GM12891 (cell line): Measurements from ENCODE around the gene KIAA1549.
"Not testable (repeated sequence)": the region's sequence is repeated elsewhere in the genome, so short reads cannot be mapped to it uniquely, and the experiment has no call there.

Source experiments
- DNase-seq: peaks from one replicate; pipeline ENCODE4 v3.0.0; 2011; ENCODE audit warnings: low spot score; ENCODE audit not compliant: insufficient read length
- FAIRE-seq: peaks from 2 replicates; lab custom pipeline; 2011; peaks lifted over from hg19 to GRCh38; lab: Jason Lieb, UNC
- PAX5 ChIP-seq: IDR thresholded peaks from 2 replicates; pipeline ENCODE4 v1.6.1; 2011; ENCODE audit warnings: low read length, moderate library complexity, mild to moderate bottlenecking; ENCODE audit not compliant: insufficient read depth, severe bottlenecking
- POLR2A ChIP-seq: IDR thresholded peaks from 2 replicates; pipeline ENCODE4 v1.6.1; 2011; ENCODE audit warnings: low read depth, low read length, control low read depth
- POLR2AphosphoS5 ChIP-seq: IDR thresholded peaks from 2 replicates; pipeline ENCODE4 v1.6.1; 2011; ENCODE audit warnings: low read depth, low read length, control low read depth
- POU2F2 ChIP-seq: IDR thresholded peaks from 2 replicates; pipeline ENCODE4 v1.6.1; 2011; ENCODE audit warnings: low read depth, mild to moderate bottlenecking, control low read depth, low read length, moderate library complexity
- SPI1 ChIP-seq: IDR thresholded peaks from 2 replicates; pipeline ENCODE4 v1.6.1; 2011; ENCODE audit warnings: low read depth, low read length, control low read depth
- TAF1 ChIP-seq: IDR thresholded peaks from 2 replicates; pipeline ENCODE4 v1.6.1; 2011; ENCODE audit warnings: low read depth, low read length, control low read depth

KIAA1549 gene

DNA sequence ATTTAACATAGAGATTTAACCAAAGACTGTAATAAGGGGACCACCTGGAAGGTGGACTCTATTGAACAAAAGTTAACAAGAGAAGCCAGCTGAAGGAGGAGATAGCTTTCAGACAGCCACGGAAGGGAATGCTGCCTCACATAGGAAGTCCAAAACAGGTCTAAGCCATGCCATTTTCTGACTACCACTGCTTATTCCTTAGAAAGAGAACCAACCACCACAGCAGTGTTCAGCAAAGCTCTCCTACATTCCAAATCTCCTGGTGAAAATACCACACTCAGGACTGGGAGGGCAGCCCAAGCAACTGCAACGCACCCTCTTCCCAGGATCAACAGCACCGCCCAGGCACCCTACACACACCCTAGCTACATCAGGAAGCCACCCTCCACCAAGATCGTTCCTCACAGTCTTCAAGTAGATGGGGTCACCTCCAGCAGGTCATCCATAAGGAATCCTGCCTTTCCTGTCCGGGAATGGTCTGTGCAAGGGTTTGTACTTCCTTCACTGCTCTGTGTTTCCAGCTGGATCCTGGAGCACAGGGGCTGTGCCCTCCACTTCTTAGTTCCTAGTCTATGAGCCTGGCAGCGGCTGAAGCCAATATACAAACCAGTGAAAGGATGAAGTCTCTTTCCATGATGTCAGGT, 2.5 kb downstream of the KIAA1549 start:
- FAIRE-seq, result no peak
- TF ChIP-seq POU2F2 (no peak), SPI1 (no peak), POLR2AphosphoS5 (no peak), POLR2A (no peak), TAF1 (no peak), PAX5 (no peak)
- no peak for DNase-seq

DNA sequence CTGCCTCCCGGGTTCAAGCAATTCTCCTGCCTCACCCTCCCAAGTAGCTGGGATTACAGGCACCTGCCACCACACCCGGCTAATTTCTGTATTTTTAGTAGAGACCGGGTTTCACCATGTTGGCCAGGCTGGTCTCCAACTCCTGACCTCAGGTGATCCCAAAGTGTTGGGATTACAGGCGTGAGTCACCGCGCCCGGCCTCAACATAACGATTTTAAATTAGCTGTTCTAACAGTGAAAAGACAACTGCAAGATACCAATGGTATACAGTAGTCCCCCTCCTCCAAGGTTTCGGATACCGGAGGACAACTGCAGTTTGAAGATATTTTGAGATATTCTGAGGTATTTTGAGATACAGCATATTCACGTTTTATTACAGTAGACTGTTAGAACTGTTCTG, 5.0 kb downstream of the KIAA1549 start:
- not testable (repeated sequence) for DNase-seq, FAIRE-seq

DNA sequence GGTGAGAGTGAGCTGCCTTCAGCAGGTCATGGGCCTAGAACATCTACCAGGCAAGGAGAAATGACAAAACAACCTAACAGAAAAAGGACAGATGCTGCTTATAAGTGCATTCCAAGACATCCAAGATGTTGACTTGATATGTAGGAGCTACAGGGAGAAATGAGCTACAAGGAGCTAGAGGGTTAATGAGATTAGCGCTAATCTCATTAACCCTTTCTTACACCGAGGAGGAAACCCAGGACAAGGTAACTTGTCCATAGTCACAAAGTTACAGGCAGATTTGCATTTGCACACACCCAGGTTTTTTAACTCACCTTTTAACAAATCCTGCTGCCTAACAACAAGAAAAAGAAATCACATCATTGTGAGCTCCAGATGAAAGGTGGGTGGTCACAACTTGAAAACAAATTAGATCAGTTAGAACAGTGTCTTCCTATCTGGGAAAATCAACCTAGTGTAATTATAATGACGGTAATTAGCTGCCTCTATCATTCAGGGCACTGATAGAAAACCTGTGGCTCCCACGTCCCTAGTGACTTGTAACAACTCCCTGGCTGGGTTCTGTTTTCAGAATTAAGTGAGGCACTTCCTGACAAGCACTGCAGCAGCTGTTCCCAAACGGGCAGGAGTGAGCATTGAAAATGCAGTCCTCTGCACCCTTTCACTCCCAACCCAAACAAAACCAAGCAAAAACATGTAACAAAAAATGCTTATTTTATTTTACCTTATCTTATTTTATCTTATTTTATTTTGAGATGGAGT, 5.7 kb downstream of the KIAA1549 start:
- no peak for DNase-seq

DNA sequence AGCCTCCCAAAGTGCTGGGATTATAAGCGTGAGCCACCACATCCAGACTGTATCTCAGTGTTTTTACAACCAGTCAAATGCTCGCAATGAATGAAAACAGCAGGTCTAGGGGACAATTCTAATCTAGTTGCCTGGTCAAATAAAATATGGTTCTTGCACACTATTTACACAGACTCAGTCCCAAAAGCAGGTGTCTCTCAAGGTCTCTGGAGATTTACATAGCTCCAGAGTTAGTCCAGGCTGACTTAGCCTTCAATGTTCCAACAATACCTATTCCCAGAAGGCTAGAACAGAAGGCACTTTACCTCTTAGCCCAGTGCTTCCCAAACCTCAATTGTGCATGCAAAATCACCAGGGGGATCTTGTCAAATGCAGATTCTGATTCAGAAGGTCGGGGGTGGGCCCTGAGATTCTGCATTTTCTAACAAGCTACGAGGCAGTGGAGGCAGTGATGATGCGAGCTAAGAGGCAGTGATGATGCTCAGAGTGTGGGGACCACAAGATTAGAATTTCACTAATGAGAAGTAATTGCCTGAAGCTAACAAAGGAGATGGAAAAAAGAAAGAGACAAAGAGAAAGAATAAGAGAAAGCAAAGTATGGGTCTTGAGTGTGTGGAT, 6.4 kb downstream of the KIAA1549 start:
- DNase-seq, result no peak
- TF ChIP-seq POU2F2 (no peak), POLR2A (no peak), POLR2AphosphoS5 (no peak), PAX5 (no peak), TAF1 (no peak), SPI1 (no peak)
- no peak for FAIRE-seq

More for the DNA sequence above, 5.7 kb downstream of the KIAA1549 start:
- no peak for FAIRE-seq
- TF ChIP-seq POU2F2 (no peak), PAX5 (no peak), POLR2A (no peak), SPI1 (no peak)

DNA sequence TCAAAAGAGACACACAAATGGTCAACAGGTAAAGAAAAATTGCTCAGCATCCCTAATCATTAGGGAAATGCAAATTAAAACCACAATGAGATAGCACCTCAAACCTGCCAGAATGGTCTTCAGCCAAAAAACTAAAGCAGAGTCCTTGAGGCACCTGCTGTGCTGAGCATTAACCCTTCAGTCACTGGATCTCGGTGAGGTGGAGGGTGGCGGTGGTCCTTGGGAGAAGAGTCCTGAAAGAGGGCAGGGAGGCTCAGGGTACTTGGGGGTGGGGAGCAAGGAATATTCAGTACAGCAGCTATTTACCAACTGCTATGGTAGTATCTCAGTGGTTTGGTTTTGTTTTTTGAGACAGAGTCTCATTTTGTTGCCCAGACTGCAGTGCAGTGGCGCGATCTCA, 7.1 kb downstream of the KIAA1549 start:
- TF ChIP-seq PAX5, result no peak
- no peak for TF ChIP-seq TAF1
- no peak for TF ChIP-seq POLR2AphosphoS5
- no peak for TF ChIP-seq POLR2A
- TF ChIP-seq POU2F2, result no peak
- TF ChIP-seq SPI1, result no peak
- no peak for FAIRE-seq
- no peak for DNase-seq

DNA sequence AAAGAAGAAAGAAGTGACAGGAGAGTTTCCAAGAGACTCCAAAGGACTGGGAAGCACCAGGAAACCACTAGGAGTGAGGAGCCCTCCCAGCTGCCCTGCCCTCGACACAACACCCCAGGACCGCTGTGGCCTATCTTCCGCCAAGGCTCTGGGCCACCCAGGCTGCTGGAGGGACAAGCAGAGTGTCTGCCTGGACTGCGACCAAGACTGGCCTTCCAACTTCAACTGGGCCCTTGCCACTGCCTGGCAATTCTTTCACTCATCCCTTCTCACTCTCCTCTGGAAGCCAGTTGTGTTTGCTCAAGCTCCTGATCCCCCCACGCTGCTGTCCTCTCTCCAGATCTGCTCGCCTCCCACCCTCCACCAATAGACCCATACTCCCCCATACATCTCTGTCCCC, 10.2 kb downstream of the KIAA1549 start:
- TF ChIP-seq PAX5, result no peak
- no peak for TF ChIP-seq TAF1
- no peak for TF ChIP-seq POU2F2
- no peak for TF ChIP-seq POLR2A
- no peak for TF ChIP-seq POLR2AphosphoS5
- TF ChIP-seq SPI1, result no peak
- FAIRE-seq, result no peak
- no peak for DNase-seq

DNA sequence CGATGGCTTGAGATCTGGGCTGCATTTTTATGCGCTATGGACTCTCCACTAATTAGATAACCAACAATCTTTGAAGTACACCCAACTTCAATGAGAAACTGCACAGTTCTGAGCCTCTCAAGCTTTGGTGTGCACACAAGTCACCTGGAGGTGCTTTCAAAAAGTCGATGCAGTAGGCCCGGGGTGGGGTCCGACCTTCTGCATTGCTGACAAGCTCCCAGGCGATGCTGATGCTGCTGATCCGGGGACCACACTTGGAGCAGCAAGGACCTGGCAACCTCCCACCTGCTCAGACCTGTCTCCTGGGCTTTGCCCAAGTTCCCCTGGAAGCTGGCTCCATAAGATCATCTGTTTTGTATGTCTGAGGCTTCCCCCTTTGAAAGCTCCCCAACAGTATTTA, 10.7 kb downstream of the KIAA1549 start:
- DNase-seq (no peak), FAIRE-seq (no peak)
- TF ChIP-seq POLR2AphosphoS5, result no peak

DNA sequence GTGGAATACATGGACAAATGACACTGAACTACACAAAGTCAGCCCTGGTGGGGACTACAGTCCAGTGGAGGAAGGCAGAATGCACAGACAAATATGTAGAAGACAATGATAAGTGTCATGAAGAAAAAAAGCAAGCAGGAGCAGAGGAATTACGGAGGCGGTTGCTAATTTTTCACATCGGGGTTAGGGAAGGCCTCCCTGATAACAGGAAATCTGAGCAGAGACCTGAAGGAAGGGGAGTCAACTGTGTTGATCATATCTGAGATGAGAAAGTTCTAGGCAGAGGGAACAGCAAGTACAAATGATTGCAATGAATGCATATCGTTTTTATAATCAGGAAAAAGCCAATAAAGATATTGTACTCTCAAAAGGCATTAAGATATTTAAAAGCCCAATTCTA, 14.0 kb downstream of the KIAA1549 start:
- DNase-seq (no peak), FAIRE-seq (no peak)
- TF ChIP-seq POLR2AphosphoS5 (no peak), POU2F2 (no peak)

DNA sequence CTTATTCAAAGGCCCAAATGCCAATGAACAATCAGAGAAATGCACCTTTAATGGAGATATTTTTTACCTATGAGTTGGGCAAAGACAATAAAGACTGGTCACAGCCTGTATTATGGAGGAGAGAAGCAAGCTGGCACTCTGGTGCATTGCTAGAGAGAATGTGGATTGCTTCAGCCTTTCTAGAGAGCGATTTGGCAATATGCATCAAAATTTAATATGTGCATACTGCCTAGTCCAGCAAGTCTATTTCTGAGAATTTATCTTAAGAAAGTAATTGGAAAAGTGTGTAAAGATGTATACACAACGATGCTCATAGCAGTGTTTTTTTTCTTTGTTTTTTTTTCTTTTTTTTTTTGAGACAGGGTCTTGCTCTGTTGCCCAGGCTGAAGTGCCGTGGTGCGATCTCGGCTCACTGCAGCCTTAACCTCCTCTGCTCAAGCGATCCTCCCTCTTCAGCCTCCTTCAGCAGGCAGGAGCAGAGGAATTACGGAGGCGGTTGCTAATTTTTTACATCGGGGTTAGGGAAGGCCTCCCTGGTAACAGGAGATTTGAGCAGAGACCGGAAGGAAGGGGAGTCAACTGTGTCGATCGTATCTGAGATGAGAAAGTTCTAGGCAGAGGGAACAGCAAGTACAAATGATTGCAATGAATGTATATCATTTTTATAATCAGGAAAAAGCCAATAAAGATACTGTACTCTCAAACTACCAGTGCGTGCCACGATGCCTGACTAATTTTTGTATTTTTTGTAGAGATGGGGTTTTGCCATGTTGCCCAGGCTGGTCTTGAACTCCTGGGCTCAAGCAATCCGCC, 16.4 kb downstream of the KIAA1549 start:
- no peak for FAIRE-seq
- DNase-seq, result no peak
- no peak for TF ChIP-seq PAX5
- TF ChIP-seq POU2F2, result no peak
- no peak for TF ChIP-seq SPI1
- no peak for TF ChIP-seq POLR2A
- no peak for TF ChIP-seq TAF1
- no peak for TF ChIP-seq POLR2AphosphoS5

DNA sequence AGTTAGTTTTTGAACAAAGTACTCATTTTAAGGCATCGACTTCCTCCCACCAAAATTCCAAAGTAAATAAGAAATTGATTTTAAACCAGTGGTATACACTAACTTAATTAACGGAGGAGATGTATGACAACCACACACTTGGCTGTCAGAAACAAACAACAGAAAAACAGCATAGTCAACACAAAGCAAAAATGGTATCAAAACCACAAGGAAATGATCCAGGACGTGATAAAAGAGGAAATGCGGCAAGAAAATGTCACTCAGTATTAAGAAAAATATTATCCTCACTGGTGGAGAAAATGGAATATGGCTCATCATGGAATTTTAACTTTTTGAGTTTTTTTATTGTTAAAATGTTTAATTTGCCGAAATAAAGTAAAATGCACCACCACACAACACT, 17.5 kb downstream of the KIAA1549 start:
- TF ChIP-seq POLR2A (no peak), TAF1 (no peak), PAX5 (no peak), POLR2AphosphoS5 (no peak), POU2F2 (no peak), SPI1 (no peak)
- DNase-seq (no peak), FAIRE-seq (no peak)
